ENCODE data around the gene KLF4.

The KLF4 gene

DNA sequence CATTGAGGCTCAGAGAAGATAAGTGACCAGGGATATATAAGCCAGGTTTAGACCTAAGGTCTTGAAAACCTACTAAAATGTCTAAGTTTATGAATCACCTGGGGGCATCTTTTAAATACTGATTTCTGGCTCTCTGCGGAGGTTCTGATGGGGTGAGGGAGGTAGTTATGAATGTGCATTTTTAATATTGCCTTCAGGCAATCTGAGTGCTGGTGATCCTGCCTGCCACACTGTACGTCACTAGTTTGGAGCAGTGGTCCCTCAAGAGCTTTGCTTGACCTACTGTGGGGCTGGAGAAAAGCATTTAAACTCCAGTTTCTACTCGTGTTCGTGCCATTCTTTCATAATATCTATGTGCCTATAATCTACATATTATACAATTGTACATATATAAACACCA, 36.1 kb downstream of the KLF4 start:
- Histone ChIP-seq H3K27me3 (ENCODE audit: insufficient read depth, low read length) (no peaks in the 10 kb centered on the region), H3K27ac (ENCODE audit: low read depth, low read length) (no peak overlapping the region), H2AFZ (ENCODE audit: insufficient read depth, low read length, poor library complexity) (no peak overlapping the region), H4K91ac (ENCODE audit: low read depth, low read length) (no peak overlapping the region), H4K12ac (ENCODE audit: low read depth, low read length) (no peak overlapping the region), H3K36me3 (ENCODE audit: control insufficient read depth in 1 of 2, insufficient read depth in 2 of 2, low read length in 2 of 2) (no peaks in the 10 kb centered on the region), H3K79me1 (ENCODE audit: low read length) (no peaks in the 10 kb centered on the region), H2AK5ac (ENCODE audit: low read length) (no peak overlapping the region), H3K23ac (ENCODE audit: low read length) (no peak overlapping the region), H3K4me3 (ENCODE audit: low read depth, low read length) (no peak overlapping the region), H4K8ac (ENCODE audit: low read depth, low read length) (no peak overlapping the region), H3K9me3 (ENCODE audit: insufficient read depth, low read depth, low read length) (no peaks in the 10 kb centered on the region), H2BK12ac (ENCODE audit: low read length) (no peak overlapping the region), H2BK5ac (ENCODE audit: low read depth, low read length, poor library complexity) (no peak overlapping the region), H3K4ac (ENCODE audit: low read depth, low read length) (no peak overlapping the region), H3K18ac (ENCODE audit: low read length) (no peak overlapping the region), H3K4me2 (ENCODE audit: low read length) (no peak overlapping the region), H3K4me1 (ENCODE audit: control insufficient read depth in 1 of 2, insufficient read depth in 2 of 2, low read length in 2 of 2) (no peaks in the 10 kb centered on the region), H2BK120ac (ENCODE audit: insufficient read depth, low read length, poor library complexity) (no peak overlapping the region), H3K9ac (ENCODE audit: low read length) (no peak overlapping the region), H3K79me2 (ENCODE audit: control insufficient read depth, insufficient read depth, low read length, poor library complexity) (no peaks in the 10 kb centered on the region), H3K14ac (ENCODE audit: low read length) (no peak overlapping the region)
- DNase-seq: no peak
- no CpG with 5 or more reads among the region's 4 CpGs for WGBS (ENCODE audit: extremely low coverage, insufficient coverage, insufficient read length)

DNA sequence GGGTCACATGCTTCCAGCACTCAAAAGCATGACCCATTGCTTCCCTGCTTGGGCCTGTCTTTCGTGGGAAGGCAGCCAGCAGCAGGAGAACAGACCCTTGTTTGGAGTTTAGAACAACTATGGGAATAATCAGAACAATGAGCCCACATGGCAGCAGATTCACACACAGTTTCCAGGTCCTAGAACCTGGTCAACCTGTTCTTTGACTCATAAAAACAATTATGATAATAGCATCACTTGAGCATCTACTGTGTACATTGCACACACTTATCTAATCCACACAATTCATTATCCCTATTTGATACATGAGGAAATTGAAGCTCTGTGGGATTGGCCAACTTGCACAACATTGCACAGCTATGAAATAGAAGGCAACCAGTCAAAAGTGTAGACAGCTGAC, 41.7 kb downstream of the KLF4 start:
- Histone ChIP-seq H2BK120ac (ENCODE audit: insufficient read depth, low read length, poor library complexity) (no peak overlapping the region), H3K27ac (ENCODE audit: low read depth, low read length) (no peak overlapping the region), H3K4ac (ENCODE audit: low read depth, low read length) (no peak overlapping the region), H3K4me1 (ENCODE audit: control insufficient read depth in 1 of 2, insufficient read depth in 2 of 2, low read length in 2 of 2) (no peaks in the 10 kb centered on the region), H4K91ac (ENCODE audit: low read depth, low read length) (no peak overlapping the region), H3K36me3 (ENCODE audit: control insufficient read depth in 1 of 2, insufficient read depth in 2 of 2, low read length in 2 of 2) (no peaks in the 10 kb centered on the region), H4K12ac (ENCODE audit: low read depth, low read length) (no peak overlapping the region), H3K4me3 (ENCODE audit: low read depth, low read length) (no peak overlapping the region), H3K9ac (ENCODE audit: low read length) (no peak overlapping the region), H3K4me2 (ENCODE audit: low read length) (no peak overlapping the region), H2BK5ac (ENCODE audit: low read depth, low read length, poor library complexity) (no peak overlapping the region), H4K8ac (ENCODE audit: low read depth, low read length) (no peak overlapping the region), H3K27me3 (ENCODE audit: insufficient read depth, low read length) (no peaks in the 10 kb centered on the region), H2AFZ (ENCODE audit: insufficient read depth, low read length, poor library complexity) (no peak overlapping the region), H3K18ac (ENCODE audit: low read length) (no peak overlapping the region), H3K9me3 (ENCODE audit: insufficient read depth, low read depth, low read length) (no peaks in the 10 kb centered on the region), H3K79me1 (ENCODE audit: low read length) (no peaks in the 10 kb centered on the region), H3K14ac (ENCODE audit: low read length) (no peak overlapping the region), H3K79me2 (ENCODE audit: control insufficient read depth, insufficient read depth, low read length, poor library complexity) (no peaks in the 10 kb centered on the region), H2AK5ac (ENCODE audit: low read length) (no peak overlapping the region), H2BK12ac (ENCODE audit: low read length) (no peak overlapping the region), H3K23ac (ENCODE audit: low read length) (no peak overlapping the region)
- DNase-seq: peak; percentile 73 to 94
- no CpG with 5 or more reads among the region's 1 CpG for WGBS (ENCODE audit: extremely low coverage, insufficient coverage, insufficient read length)

DNA sequence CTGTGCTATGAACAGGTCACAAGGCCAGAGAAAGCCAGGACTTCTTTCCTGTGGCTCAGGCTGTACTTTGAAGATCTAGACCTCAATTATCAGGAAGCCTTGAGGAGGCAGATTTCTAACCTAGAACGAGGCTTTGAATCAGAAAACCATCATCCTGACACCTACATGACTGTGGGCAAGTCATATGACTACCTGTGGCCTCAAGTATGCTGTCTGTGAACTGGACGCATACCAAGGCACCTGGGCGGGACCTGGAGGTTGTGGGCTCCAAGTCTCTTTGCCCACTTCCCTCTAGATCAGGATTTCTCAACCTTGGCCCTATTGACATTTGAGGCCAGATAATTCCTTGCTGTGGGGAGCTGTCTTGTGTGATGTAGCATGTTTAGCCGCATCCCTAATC, 42.5 kb downstream of the KLF4 start:
- peak; percentile 81 to 86 for DNase-seq
- no CpG with 5 or more reads among the region's 4 CpGs for WGBS (ENCODE audit: extremely low coverage, insufficient coverage, insufficient read length)
- H2BK12ac ChIP-seq (ENCODE audit: low read length): no peak overlapping the region
- H2BK120ac ChIP-seq (ENCODE audit: insufficient read depth, low read length, poor library complexity): no peak overlapping the region
- no peak overlapping the region for H3K23ac ChIP-seq (ENCODE audit: low read length)
- no peak overlapping the region for H3K27ac ChIP-seq (ENCODE audit: low read depth, low read length)
- H2BK5ac ChIP-seq (ENCODE audit: low read depth, low read length, poor library complexity): no peak overlapping the region
- H3K79me1 ChIP-seq (ENCODE audit: low read length): no peaks in the 10 kb centered on the region
- H3K18ac ChIP-seq (ENCODE audit: low read length): no peak overlapping the region
- H4K12ac ChIP-seq (ENCODE audit: low read depth, low read length): no peak overlapping the region
- H3K4me1 ChIP-seq (ENCODE audit: control insufficient read depth in 1 of 2, insufficient read depth in 2 of 2, low read length in 2 of 2): no peaks in the 10 kb centered on the region
- no peaks in the 10 kb centered on the region for H3K27me3 ChIP-seq (ENCODE audit: insufficient read depth, low read length)
- no peak overlapping the region for H3K4me3 ChIP-seq (ENCODE audit: low read depth, low read length)
- no peak overlapping the region for H3K4me2 ChIP-seq (ENCODE audit: low read length)
- no peak overlapping the region for H3K4ac ChIP-seq (ENCODE audit: low read depth, low read length)
- H3K14ac ChIP-seq (ENCODE audit: low read length): no peak overlapping the region
- no peak overlapping the region for H3K9ac ChIP-seq (ENCODE audit: low read length)
- H3K79me2 ChIP-seq (ENCODE audit: control insufficient read depth, insufficient read depth, low read length, poor library complexity): no peaks in the 10 kb centered on the region
- H2AFZ ChIP-seq (ENCODE audit: insufficient read depth, low read length, poor library complexity): no peak overlapping the region
- no peaks in the 10 kb centered on the region for H3K36me3 ChIP-seq (ENCODE audit: control insufficient read depth in 1 of 2, insufficient read depth in 2 of 2, low read length in 2 of 2)
- no peaks in the 10 kb centered on the region for H3K9me3 ChIP-seq (ENCODE audit: insufficient read depth, low read depth, low read length)
- H4K8ac ChIP-seq (ENCODE audit: low read depth, low read length): no peak overlapping the region
- no peak overlapping the region for H4K91ac ChIP-seq (ENCODE audit: low read depth, low read length)
- no peak overlapping the region for H2AK5ac ChIP-seq (ENCODE audit: low read length)

DNA sequence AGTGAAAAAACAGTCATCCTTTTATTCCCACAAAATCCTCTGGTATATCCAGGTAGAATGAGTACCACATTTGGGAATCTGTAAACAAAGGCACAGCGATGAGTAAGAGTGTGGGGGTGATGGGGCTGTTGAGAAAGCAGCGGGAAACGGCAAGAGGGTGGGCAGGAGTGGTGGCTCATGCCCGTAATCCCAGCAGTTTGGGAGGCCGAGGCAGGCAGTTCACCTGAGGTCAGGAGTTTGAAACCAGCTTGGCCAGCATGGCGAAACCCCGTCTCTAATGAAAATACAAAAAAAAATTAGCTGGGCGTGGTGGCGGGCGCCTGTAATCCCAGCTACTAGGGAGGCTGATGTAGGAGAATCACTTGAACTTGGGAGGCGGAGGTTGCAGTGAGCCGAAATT, 43.1 kb downstream of the KLF4 start:
- WGBS (ENCODE audit: extremely low coverage, insufficient coverage, insufficient read length): no CpG with 5 or more reads among the region's 12 CpGs

More for the DNA sequence above, 43.1 kb downstream of the KLF4 start:
- no peak overlapping the region for H2BK12ac ChIP-seq (ENCODE audit: low read length)
- H3K4ac ChIP-seq (ENCODE audit: low read depth, low read length): no peak overlapping the region
- no peak overlapping the region for H3K9ac ChIP-seq (ENCODE audit: low read length)
- H3K18ac ChIP-seq (ENCODE audit: low read length): no peak overlapping the region
- no peak overlapping the region for H2BK120ac ChIP-seq (ENCODE audit: insufficient read depth, low read length, poor library complexity)
- no peak overlapping the region for H3K4me3 ChIP-seq (ENCODE audit: low read depth, low read length)
- H4K8ac ChIP-seq (ENCODE audit: low read depth, low read length): no peak overlapping the region
- no peak overlapping the region for H2AFZ ChIP-seq (ENCODE audit: insufficient read depth, low read length, poor library complexity)
- no peaks in the 10 kb centered on the region for H3K36me3 ChIP-seq (ENCODE audit: control insufficient read depth in 1 of 2, insufficient read depth in 2 of 2, low read length in 2 of 2)
- no peaks in the 10 kb centered on the region for H3K4me1 ChIP-seq (ENCODE audit: control insufficient read depth in 1 of 2, insufficient read depth in 2 of 2, low read length in 2 of 2)
- H3K23ac ChIP-seq (ENCODE audit: low read length): no peak overlapping the region
- H3K4me2 ChIP-seq (ENCODE audit: low read length): no peak overlapping the region
- no peak overlapping the region for H2AK5ac ChIP-seq (ENCODE audit: low read length)
- DNase-seq: peak; percentile 77 to 81
- H2BK5ac ChIP-seq (ENCODE audit: low read depth, low read length, poor library complexity): no peak overlapping the region
- no peaks in the 10 kb centered on the region for H3K79me1 ChIP-seq (ENCODE audit: low read length)
- H3K9me3 ChIP-seq (ENCODE audit: insufficient read depth, low read depth, low read length): no peaks in the 10 kb centered on the region
- H3K27me3 ChIP-seq (ENCODE audit: insufficient read depth, low read length): no peaks in the 10 kb centered on the region
- H3K14ac ChIP-seq (ENCODE audit: low read length): no peak overlapping the region
- no peak overlapping the region for H4K12ac ChIP-seq (ENCODE audit: low read depth, low read length)
- no peak overlapping the region for H4K91ac ChIP-seq (ENCODE audit: low read depth, low read length)
- no peak overlapping the region for H3K27ac ChIP-seq (ENCODE audit: low read depth, low read length)
- no peaks in the 10 kb centered on the region for H3K79me2 ChIP-seq (ENCODE audit: control insufficient read depth, insufficient read depth, low read length, poor library complexity)

All from trophoblast cell (in vitro differentiated cells and primary cell).